NT2/D1 (cell line): ENCODE results near the gene BICDL1.

Experiments used
- SUZ12 ChIP-seq: IDR thresholded peaks from 2 replicates; pipeline ENCODE4 v1.6.1; 2011; ENCODE audit not compliant: insufficient read length, insufficient read depth; ENCODE audit errors: extremely low read depth
- YY1 ChIP-seq: IDR thresholded peaks from 2 replicates; pipeline ENCODE4 v1.6.1; 2011; ENCODE audit not compliant: insufficient read length, insufficient read depth
- ZNF274 ChIP-seq: IDR thresholded peaks from 2 replicates; pipeline ENCODE4 v1.6.1; 2011; ENCODE audit warnings: mild to moderate bottlenecking, low read depth, low read length

DNA sequence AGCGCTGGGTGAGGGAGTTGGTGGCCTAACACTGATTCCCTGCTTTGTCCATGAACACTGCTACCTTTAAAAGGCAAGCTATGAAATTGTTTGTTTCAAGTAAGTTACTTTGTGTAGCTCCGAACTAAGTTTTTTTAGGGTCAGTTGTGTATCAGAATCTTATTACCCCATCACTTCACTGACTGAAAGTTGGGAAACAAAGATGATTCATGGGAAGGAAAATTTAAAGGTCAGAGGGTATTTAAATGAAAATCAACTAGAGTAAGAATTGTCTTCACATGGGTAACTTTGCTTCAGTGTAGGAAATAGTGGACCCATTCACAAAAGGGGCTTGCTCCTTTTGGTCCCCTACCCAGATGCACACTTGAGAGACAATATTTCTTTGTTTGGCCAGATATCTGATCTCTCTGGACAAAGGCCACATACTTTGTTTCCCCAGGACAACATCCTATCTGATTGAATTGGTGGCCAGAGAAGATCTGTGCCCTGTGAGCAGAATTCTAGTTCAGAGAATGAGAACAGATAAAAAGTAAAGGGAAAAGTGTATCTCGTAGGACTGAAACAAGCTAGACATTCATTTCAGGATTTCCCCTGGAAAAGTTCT, 74.0 kb downstream of the BICDL1 start:
- TF ChIP-seq YY1, result no peak
- no peak for TF ChIP-seq ZNF274
- TF ChIP-seq SUZ12, result no peak
